Kidney (tissue), 14 donors: ENCODE results near the gene EPS8L1. TPM values are rescaled to one million over a fixed set of nuclear protein-coding genes. Genes with fewer than 3 reads are reported as not detected.

ENCODE experiments used
- DNase-seq, 5 donors: peaks; one replicate each; pipeline ENCODE4 v3.0.0-alpha.2; 2013 to 2020
- FAIRE-seq: peaks from 2 replicates; lab custom pipeline; 2012; peaks lifted over from hg19 to GRCh38; lab: Jason Lieb, UNC
- H3K27ac ChIP-seq, 2 donors: one replicate each; pipeline ENCODE4 v1.7.0; 2013; ENCODE audit warnings: low read depth in 2 of 2, low read length in 2 of 2, inconsistent platforms in 1 of 2
- H3K27me3 ChIP-seq: one replicate; pipeline ENCODE4 v1.7.1; 2013; ENCODE audit warnings: low read length, inconsistent platforms; ENCODE audit not compliant: control insufficient read depth, insufficient read depth
- H3K36me3 ChIP-seq, 3 donors: one replicate each; pipeline versions ENCODE4 v1.7.0 to v1.7.1; 2013; ENCODE audit warnings: low read length in 3 of 3, control low read depth in 1 of 3, inconsistent platforms in 1 of 3; ENCODE audit not compliant: insufficient read depth in 3 of 3, control insufficient read depth in 2 of 3
- H3K4me1 ChIP-seq, 3 donors: one replicate each; pipeline versions ENCODE4 v1.7.0 to v1.7.1; 2013; ENCODE audit warnings: low read length in 3 of 3, inconsistent platforms in 1 of 3, low read depth in 1 of 3; ENCODE audit not compliant: control insufficient read depth in 2 of 3, insufficient read depth in 2 of 3
- H3K4me3 ChIP-seq, 3 donors: one replicate each; pipeline versions ENCODE4 v1.7.0 to v1.8.1; 2013; ENCODE audit warnings: low read length in 3 of 3, control low read depth in 1 of 3, inconsistent platforms in 1 of 3
- H3K9ac ChIP-seq, 3 donors: one replicate each; pipeline versions ENCODE4 v1.7.0 to v1.7.1; 2013; ENCODE audit warnings: low read length in 3 of 3, control low read depth in 1 of 3, inconsistent platforms in 1 of 3
- H3K9me3 ChIP-seq, 3 donors: one replicate each; pipeline versions ENCODE4 v1.7.0 to v1.7.1; 2013; ENCODE audit warnings: low read length in 3 of 3, control low read depth in 1 of 3, inconsistent platforms in 1 of 3; ENCODE audit not compliant: control insufficient read depth in 2 of 3, insufficient read depth in 1 of 3
- intact Hi-C: fragments of 100-400 bp; cut with DNase I; formaldehyde crosslinking; loops from one replicate; pipeline ENCODE4 v1.11.1; 2022
- polyA plus RNA-seq: library from polyadenylated mRNA; stranded (reverse); fragments of 350-450 nt; fragmentation: Illumina TruSeq; extraction: RNeasy Lipid Tissue Mini Kit (QIAGEN cat#74804); gene quantifications from one replicate; pipeline ENCODE4 v1.2.3, GENCODE V29; 2014; ENCODE audit warnings: low read depth, low replicate concordance; ENCODE audit not compliant: insufficient read depth
- total RNA-seq: library from RNA; stranded (reverse); fragmentation: NEBNext Ultra II Directional; extraction: Animal tissue kit (Norgen Biotek cat#: 25700); gene quantifications from one replicate; pipeline ENCODE4 v1.2.1, GENCODE V29; 2021
- TF ChIP-seq, protein P1 (sequence below): IDR thresholded peaks from 3 replicates; pipeline ENCODE4 v1.5.1; 2012; ENCODE audit warnings: mild to moderate bottlenecking, moderate library complexity, borderline replicate concordance; ENCODE audit not compliant: insufficient read depth; ENCODE audit errors: extremely low read depth
- donor health status: control.
- donor health status: control.
- donor health status: control.
- donor health status: control.
- donor health status: control.
- donor health status: DM: yes; HTN: yes; CAD: no.
- donor health status: Normal renal cell carcinoma (clear cell type).

EPS8L1 gene
- total and polyA plus RNA-seq, 2 donors from 2014 or later: 45.4 to 95.0 TPM

DNA sequence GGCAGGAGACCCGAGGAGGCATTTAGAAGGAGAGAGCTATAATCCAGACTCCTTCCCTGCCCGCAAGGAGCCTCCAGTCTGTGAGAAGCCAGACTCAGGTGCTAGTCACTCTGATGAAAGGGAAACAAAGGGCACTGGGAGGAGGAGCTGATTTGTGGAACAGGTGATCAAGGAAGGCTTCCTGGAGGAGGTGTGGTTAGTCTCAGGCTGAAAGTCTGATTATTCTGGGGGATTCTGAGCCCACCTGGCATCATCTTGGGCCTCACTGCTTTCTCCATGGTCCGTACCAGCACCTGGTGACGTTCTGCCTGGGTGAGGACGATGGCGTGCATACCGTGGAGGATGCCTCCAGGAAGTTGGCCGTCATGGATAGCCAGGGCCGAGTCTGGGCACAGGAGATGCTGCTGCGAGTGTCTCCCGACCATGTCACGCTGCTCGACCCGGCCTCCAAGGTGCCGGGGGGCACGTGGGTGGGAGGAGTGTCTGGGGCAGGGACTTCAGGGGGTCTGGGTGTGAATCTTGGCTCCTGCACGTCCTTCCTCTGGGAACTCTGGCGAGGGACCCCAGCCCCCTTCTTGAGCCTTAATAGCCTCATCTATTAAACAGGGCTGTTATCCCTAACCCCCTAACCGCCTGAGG, 3.9 kb downstream of the EPS8L1 start:
- Histone ChIP-seq H3K27me3 (peaks cover 10% of the 10 kb centered on the region), H3K4me1 (peaks cover 0 to 8% (median 2%) of the 10 kb centered on the region in 3 donors)

DNA sequence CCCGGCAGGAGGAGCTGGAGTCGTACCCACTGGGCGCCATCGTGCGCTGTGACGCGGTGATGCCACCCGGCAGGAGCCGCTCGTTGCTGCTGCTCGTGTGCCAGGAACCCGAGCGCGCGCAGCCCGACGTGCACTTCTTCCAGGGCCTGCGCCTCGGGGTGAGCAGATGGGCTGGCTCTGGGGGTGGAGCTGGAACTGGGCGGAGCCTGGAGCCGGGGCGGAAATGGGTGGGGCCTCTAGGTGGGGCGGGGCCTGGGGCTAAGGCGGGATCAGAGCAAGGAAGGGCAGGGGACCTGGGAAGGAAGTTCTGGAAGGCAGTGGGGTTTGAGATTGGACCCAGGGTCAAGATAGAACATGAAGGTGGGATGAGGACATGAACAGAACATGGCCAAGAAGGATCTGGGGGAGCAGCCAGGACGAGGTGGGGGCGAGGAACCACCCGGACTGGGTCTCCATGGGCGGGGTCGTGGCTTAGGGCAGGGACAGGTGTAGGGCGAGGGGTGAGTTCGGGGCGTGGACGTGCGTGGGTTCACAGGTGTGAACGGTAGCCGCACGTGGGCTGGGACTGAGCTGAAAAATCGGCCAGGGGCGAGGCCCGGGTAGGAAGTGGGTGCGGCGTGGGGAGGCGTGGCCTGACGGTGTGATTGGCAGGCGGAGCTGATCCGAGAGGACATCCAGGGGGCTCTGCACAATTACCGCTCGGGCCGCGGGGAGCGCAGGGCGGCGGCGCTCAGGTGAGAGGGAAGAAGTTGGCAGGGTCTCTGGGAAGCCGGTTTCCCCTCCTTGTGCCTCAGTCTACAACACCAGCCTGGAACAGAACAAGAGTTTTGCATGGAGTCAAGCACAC, 4.7 kb downstream of the EPS8L1 start:
- intact Hi-C loops: no loop called here
- H3K27ac ChIP-seq: no peak overlapping the region
- TF ChIP-seq, protein P1, sequence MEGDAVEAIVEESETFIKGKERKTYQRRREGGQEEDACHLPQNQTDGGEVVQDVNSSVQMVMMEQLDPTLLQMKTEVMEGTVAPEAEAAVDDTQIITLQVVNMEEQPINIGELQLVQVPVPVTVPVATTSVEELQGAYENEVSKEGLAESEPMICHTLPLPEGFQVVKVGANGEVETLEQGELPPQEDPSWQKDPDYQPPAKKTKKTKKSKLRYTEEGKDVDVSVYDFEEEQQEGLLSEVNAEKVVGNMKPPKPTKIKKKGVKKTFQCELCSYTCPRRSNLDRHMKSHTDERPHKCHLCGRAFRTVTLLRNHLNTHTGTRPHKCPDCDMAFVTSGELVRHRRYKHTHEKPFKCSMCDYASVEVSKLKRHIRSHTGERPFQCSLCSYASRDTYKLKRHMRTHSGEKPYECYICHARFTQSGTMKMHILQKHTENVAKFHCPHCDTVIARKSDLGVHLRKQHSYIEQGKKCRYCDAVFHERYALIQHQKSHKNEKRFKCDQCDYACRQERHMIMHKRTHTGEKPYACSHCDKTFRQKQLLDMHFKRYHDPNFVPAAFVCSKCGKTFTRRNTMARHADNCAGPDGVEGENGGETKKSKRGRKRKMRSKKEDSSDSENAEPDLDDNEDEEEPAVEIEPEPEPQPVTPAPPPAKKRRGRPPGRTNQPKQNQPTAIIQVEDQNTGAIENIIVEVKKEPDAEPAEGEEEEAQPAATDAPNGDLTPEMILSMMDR: no peak
- FAIRE-seq: no peak
- peaks cover 0 to 8% (median under 1%) of the 10 kb centered on the region in 3 donors for H3K4me1 ChIP-seq
- H3K27me3 ChIP-seq: peaks cover 13% of the 10 kb centered on the region
- no peaks in the 10 kb centered on the region for H3K36me3 ChIP-seq
- H3K4me3 ChIP-seq: no peak overlapping the region
- no peaks in the 10 kb centered on the region for H3K9me3 ChIP-seq
- no peak overlapping the region for H3K9ac ChIP-seq
- DNase-seq: peak; percentile 74 to 92 (median 81)

More for the DNA sequence above, 3.9 kb downstream of the EPS8L1 start:
- peak in 1 of 5 donors; percentile 72 for DNase-seq
- Histone ChIP-seq H3K9me3 (no peaks in the 10 kb centered on the region), H3K4me3 (no peak overlapping the region), H3K36me3 (no peaks in the 10 kb centered on the region), H3K9ac (no peak overlapping the region), H3K27ac (no peak overlapping the region)
- intact Hi-C loops: no loop called here
- TF ChIP-seq, protein P1: no peak
- FAIRE-seq: no peak

DNA sequence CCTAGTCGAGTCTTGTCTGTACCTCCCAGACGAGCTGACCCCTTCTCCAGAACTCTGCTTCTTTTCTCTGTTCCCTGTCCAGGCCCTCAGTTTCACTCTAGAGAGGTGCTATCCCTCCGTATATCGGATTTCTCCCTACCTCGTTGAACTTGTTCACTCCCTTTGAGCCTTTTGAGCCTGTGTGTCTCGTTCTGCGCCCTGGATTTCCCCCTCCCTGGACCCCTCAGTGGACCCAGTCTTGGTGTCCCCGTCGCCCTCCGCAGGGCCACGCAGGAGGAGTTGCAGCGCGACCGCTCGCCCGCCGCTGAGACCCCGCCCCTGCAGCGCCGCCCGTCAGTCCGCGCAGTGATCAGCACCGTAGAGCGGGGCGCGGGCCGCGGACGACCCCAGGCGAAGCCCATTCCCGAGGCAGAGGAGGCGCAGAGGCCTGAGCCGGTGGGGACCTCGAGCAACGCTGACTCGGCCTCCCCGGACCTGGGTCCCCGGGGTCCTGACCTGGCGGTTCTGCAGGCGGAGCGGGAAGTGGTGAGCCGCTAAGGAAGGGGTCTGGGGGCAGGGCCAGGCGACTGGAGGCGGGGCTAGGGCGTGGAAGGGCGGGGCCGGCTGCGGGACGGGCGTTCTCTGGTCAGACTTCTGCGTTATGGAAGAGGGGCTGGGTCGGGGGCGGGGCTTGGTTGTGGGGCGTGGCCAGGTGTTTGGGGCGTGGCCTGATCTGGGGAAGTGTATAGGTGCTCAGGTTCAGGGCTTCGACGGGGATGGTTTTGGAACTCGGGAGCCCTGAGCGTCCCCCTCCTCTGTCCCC, 5.5 kb downstream of the EPS8L1 start:
- Histone ChIP-seq H3K9me3 (no peaks in the 10 kb centered on the region), H3K27ac (no peak overlapping the region), H3K4me1 (peaks cover 0 to 11% (median 0%) of the 10 kb centered on the region in 3 donors), H3K4me3 (no peak overlapping the region), H3K27me3 (peaks cover 14% of the 10 kb centered on the region), H3K36me3 (no peaks in the 10 kb centered on the region), H3K9ac (no peak overlapping the region)
- TF ChIP-seq, protein P1: no peak
- FAIRE-seq (no peak), DNase-seq (peak; percentile 86 to 97 (median 90))
- intact Hi-C loops: no loop called here
